RWPE2 (cell line): ENCODE measurements around the gene RAD52.
A peak's percentile ranks its signal among the peaks of the same experiment; 100 is the strongest.

Source experiments
- ATAC-seq: fragments of 200-7000 bp; cut with Tn5 transposase; 3 replicates; pipeline ENCODE4 v1.9.1; 2021; ENCODE audit warnings: low read depth
- DNase-seq: peaks from one replicate; pipeline ENCODE4 v3.0.0-alpha.2; 2020; ENCODE audit warnings: low spot score
- H3K27ac ChIP-seq: fragments of 450-650 bp; 2 replicates; pipeline ENCODE4 v1.5.1; 2017; ENCODE audit warnings: mild to moderate bottlenecking; ENCODE audit not compliant: poor library complexity, severe bottlenecking
- H3K27me3 ChIP-seq: fragments of 250-450 bp; sonication (Bioruptor Pico); 2 replicates; pipeline ENCODE4 v1.5.1; 2021; ENCODE audit warnings: mild to moderate bottlenecking, moderate library complexity; ENCODE audit not compliant: insufficient read depth, poor library complexity, severe bottlenecking
- H3K36me3 ChIP-seq: fragments of 250-450 bp; sonication (Bioruptor Pico); 2 replicates; pipeline ENCODE4 v1.5.1; 2020; ENCODE audit warnings: low read depth, mild to moderate bottlenecking, moderate library complexity
- H3K4me1 ChIP-seq: fragments of 250-450 bp; sonication (Bioruptor Pico); 2 replicates; pipeline ENCODE4 v1.5.1; 2021; ENCODE audit warnings: mild to moderate bottlenecking, moderate library complexity; ENCODE audit not compliant: insufficient read depth, poor library complexity, severe bottlenecking
- H3K4me3 ChIP-seq: fragments of 250-450 bp; sonication (Bioruptor Pico); 2 replicates; pipeline ENCODE4 v1.5.1; 2021; ENCODE audit warnings: mild to moderate bottlenecking, moderate library complexity; ENCODE audit not compliant: severe bottlenecking
- H3K9me3 ChIP-seq: fragments of 250-450 bp; sonication (Bioruptor Pico); 2 replicates; pipeline ENCODE4 v1.5.1; 2021; ENCODE audit warnings: mild to moderate bottlenecking, moderate library complexity; ENCODE audit not compliant: severe bottlenecking
- CTCF ChIP-seq: fragments of 450-650 bp; IDR thresholded peaks from one replicate; pipeline ENCODE4 v1.5.1; 2017; ENCODE audit warnings: mild to moderate bottlenecking, moderate library complexity; ENCODE audit not compliant: poor library complexity, severe bottlenecking

The RAD52 gene

GRCh38 chr12:992647-993046 lies 43.2 kb upstream of the RAD52 start:
- no peak for ATAC-seq
- Histone ChIP-seq H3K27ac (peak overlapping the region; percentile 87), H3K27me3 (no peaks in the 10 kb centered on the region), H3K4me3 (peak overlapping the region; percentile 92), H3K36me3 (peaks cover 3% of the 10 kb centered on the region; the same call in 1 of the 2 replicates), H3K4me1 (peaks cover 42% of the 10 kb centered on the region), H3K9me3 (no peaks in the 10 kb centered on the region)
- no peak for TF ChIP-seq CTCF
- no peak for DNase-seq

GRCh38 chr12:991350-992333 lies 42.1 kb upstream of the RAD52 start:
- peak; percentile 50 for ATAC-seq
- H3K4me1 ChIP-seq, result peaks cover 42% of the 10 kb centered on the region
- TF ChIP-seq CTCF, result no peak
- peak overlapping the region; percentile 92 for H3K4me3 ChIP-seq
- DNase-seq, result no peak
- H3K27me3 ChIP-seq, result no peaks in the 10 kb centered on the region
- H3K9me3 ChIP-seq, result no peaks in the 10 kb centered on the region
- peak overlapping the region; percentile 87 for H3K27ac ChIP-seq
- peaks cover 3% of the 10 kb centered on the region; the same call in 1 of the 2 replicates for H3K36me3 ChIP-seq

- no peaks in the 10 kb centered on the region for H3K27me3 ChIP-seq
- peak within 1 kb of the TSS; percentile 87 for H3K27ac ChIP-seq
- DNase-seq, result peak; percentile 92
- H3K9me3 ChIP-seq, result no peaks in the 10 kb centered on the region
- peak within 1 kb of the TSS; percentile 92 for H3K4me3 ChIP-seq
- ATAC-seq, result peak; percentile 71
- peak; percentile 8 for TF ChIP-seq CTCF
- peaks cover 42% of the 10 kb centered on the region for H3K4me1 ChIP-seq
- H3K36me3 ChIP-seq, result peaks cover 3% of the 10 kb centered on the region; the same call in 1 of the 2 replicates
Measured at GRCh38 chr12:990661-991349, 41.3 kb upstream of the RAD52 start, which contains the start of gene ERC1. Gene ERC1 (plus strand): TSS chr12:991223. CDS start chr12:1027904, 36,681 bp downstream.

GRCh38 chr12:989751-990660 lies 40.5 kb upstream of the RAD52 start:
- H3K9me3 ChIP-seq, result no peaks in the 10 kb centered on the region
- no peak for TF ChIP-seq CTCF
- peak overlapping the region; percentile 87 for H3K27ac ChIP-seq
- H3K4me3 ChIP-seq, result peak overlapping the region; percentile 92
- peaks cover 35% of the 10 kb centered on the region for H3K4me1 ChIP-seq
- H3K27me3 ChIP-seq, result no peaks in the 10 kb centered on the region
- DNase-seq (peak; percentile 82), ATAC-seq (peak; percentile 40)
- H3K36me3 ChIP-seq, result peaks cover 3% of the 10 kb centered on the region; the same call in 1 of the 2 replicates
